Hematopoietic multipotent progenitor cell treated with erythropoietin and hydrocortisone succinate and interleukin-3 and kit ligand, for 4 days (in vitro differentiated cells): ENCODE data around the gene SPG7.
A peak's percentile ranks its signal among the peaks of the same experiment; 100 is the strongest.
"Not testable (repeated sequence)": the region's sequence is repeated elsewhere in the genome, so short reads cannot be mapped to it uniquely, and the experiment has no call there.

Source experiments
- DNase-seq: peaks from one replicate; pipeline ENCODE4 v3.0.0-alpha.2; 2015

The SPG7 gene

GRCh38 chr16:89565506-89566372, 57.5 kb downstream of the SPG7 start:
- DNase-seq: peak; percentile 83

DNA sequence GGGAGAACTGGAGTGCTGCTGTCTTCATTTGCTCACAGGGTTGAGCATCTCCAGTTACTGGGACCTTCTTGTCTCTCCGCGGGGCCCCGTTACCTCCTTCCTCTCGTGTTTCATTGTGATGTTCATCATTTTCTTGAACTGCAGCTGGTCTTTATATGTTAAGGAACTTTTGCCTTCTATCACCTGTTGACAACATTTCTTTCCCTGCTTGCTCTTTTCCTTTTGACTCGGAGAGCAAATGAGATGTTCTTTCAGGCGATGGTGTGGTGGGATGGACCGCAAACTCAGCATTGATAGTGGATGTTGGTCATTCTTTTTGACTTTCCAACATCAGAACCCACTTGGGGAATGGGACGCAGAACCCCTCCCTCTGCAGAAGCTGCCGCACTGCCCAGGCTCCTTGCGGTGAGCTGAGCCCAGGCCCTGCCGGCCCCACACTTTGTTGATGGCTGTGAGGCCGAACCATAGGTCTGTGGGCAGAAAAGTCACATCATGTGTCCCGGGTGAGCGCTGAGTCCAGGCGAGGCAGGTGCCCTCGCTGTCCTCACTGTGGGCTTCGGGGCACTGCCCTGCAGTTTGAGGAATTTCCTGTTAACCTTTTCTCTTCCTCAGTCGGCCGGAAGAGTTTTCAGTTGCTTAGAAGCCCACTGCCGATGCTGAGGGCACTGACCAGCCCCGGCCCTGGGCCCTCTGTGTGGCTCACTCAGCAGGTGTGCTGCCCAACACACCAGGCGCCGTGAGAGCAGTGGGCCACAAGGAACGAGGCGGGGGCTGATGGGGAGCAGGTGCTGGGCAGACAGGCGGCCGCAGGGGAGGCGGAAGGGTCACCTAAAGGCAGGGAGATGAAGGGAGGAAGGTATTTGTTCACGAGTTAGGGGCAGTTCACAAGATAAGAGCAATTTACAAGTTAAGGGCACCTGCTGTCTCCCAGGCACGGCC, 59.7 kb downstream of the SPG7 start:
- DNase-seq: no peak

DNA sequence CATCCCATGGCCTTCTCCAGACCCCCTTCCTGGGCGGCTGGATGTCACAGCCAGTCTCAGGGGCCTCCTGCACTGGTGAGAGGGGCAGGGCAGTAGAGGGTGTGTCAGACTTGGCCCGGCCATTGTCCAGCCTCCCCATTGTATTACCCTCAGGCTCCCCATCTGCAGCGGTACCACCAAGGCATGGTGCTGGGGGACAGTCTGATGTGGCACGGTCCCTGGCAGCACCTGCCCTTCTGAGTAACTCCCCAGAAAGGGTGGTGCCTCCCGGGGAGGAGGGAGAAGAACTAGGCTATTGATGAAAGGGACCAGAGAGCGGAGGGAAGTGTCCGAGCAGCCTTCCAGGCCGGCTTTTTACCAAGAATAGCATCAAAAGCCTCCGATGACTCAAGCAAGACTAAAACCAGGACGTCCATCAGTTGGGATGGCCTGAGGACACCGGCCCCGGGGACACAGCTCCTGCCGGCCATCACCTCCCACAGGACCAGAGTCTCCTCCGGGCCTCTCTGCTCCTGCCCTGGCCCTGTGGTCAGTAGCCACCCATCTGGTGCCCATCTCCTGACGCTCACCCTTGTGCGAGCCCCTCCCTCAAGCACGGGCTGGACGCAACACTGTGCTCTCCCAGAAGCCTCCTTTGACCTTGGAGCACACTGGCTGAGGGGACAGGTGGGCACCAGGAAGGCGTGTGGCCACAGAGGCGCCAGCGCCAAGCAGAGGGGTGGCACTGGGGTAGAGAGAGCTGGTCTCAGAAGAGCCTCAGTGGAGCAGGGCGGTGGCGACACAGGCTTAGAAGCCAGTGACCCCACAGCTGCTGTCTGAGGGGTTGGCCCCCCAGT, 61.5 kb downstream of the SPG7 start:
- no peak for DNase-seq

DNA sequence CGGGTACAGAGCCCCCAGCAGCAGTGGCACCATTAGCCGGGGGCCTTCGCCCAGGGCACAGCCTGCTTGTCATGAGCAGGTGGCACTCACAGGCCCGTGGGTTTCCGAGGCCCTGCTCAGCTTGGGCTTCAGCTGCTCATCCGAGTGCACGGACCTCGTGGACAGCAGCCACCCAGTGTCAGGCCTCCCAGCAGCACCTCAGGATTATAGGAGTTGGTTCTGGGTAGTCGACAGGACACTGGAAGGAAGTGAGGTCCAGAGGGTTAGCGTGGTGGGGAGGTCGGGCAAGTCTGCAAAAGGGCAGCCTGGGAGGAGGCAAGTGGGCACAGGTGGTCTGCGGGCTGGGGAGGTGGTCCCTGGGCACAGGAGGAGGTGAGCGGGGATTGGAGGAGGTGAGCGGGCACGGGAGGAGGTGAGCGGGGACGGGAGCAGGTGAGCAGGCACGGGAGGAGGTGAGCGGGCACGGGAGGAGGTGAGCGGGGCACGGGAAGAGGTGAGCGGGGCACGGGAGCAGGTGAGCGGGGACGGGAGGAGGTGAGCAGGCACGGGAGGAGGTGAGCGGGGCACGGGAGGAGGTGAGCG, 62.2 kb downstream of the SPG7 start:
- no peak for DNase-seq

- DNase-seq: not testable (repeated sequence)
These were observed 62.9 kb downstream of the SPG7 start for GRCh38 chr16:89570983-89571598.

DNA sequence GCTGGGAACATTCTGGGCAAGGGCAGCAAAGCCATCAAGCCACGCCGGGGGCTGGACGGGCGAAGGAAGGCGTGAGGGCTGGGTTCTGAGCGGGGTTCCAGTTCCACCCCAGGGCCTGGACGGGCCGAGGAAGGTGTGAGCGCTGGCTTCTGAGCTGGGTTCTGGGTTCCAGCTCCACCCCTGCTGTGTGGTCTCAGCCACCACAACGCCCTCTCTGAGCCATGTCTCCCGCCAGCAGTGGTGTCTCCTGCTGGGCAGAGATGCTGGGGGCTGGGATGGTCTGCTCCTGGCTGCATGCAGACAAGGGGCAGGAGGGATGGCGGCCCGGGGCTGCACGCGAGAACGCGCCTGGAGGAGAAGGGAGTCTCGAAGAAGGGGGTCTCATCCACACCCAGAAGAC, 63.4 kb downstream of the SPG7 start:
- DNase-seq: no peak

GRCh38 chr16:89572073-89572484, 63.9 kb downstream of the SPG7 start:
- DNase-seq: no peak

DNA sequence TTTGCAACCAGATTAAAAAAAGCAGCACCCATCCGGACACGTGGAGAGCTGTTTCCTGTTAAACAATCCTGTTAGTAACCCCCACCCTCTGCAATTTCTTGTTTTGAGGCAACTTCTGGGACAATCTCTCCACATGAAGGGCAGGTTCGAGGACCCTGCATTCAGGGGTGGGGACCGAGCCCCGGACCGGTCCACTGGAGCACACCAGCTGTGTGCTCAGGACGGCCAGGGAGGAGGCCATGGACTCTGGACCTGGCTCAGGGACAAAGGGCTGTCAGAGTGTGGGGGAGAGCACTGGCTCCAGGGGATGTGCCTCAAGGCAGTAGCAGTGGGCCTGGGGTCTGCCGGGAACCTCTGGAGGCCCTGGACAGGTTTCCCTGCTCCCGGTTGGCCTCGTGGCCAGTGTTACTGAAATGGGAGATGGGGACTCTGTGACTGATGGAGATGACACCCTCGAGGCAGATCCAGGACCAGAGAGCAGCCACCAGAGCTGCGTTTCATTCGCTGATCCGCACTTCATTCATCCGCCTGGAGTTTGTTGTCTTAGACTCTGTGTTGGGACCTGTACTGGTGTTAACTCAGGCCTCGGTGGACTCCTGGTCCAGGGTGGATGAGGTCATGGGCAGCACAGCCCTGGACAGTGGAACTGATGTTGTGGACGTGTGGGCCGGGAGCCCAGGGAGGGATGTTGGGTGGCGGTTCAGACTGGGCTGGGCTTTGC, 64.4 kb downstream of the SPG7 start:
- peak; percentile 46 for DNase-seq

GRCh38 chr16:89573826-89574680, 65.8 kb downstream of the SPG7 start:
- DNase-seq: no peak

GRCh38 chr16:89574681-89575246, 66.6 kb downstream of the SPG7 start:
- DNase-seq: peak; percentile 85

- DNase-seq: no peak
These were observed 67.3 kb downstream of the SPG7 start, which contains the start of gene CPNE7 for GRCh38 chr16:89575247-89576152. Gene CPNE7 (plus strand): TSS chr16:89575758. CDS start chr16:89575898, 140 bp downstream.

- no peak for DNase-seq
These were observed 68.2 kb downstream of the SPG7 start for GRCh38 chr16:89576153-89577054.

GRCh38 chr16:89577055-89577759, 69.0 kb downstream of the SPG7 start:
- DNase-seq: no peak

DNA sequence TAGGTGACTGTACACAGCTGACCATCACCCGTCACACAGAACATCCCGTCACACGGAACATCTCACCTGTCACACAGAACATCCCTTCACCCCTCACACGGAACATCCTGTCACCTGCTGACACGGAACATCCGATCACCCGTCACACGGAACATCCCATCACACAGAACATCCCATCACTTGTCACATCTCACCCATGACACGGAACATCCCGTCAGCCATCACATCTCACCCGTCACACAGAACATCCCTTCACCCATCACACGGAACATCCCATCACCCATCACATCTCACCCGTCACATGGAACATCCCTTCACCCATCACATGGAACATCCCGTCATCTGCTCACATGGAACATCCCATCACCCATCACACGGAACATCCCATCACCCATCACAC, 71.1 kb downstream of the SPG7 start:
- DNase-seq: no peak

GRCh38 chr16:89581045-89581695, 73.0 kb downstream of the SPG7 start:
- DNase-seq: no peak

DNA sequence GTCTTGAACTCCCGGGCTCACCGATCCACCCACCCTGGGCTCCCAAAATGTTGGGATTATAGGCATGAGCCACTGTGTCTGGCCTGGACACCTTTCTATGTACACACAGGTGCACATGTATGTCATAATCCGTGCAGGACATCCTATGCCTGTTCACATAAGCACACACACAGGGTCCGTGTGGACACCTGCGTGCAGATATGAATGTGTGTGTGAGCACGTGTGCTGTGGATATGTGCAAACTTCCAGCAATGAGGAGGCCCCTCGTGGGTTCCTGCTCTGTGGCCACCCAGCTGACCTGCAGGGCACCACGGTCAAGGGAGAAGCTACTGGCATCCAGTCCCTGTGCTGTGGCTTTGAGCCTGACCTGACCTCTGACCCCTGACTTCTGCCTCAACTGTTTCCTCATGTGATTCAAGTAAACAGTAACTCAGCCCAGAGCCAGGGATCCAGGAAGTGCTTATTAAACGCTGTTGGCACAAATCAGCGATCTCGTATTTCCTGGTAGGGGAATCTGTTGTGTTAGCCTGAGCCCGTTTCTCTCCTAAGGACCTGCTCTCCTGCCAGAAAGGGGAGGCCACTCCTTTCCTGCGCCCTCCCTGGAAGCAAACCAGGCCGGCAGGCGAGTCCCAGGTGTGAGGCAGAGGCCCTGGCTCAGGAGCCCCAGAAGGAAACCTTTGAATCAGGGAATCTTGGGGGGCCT, 73.8 kb downstream of the SPG7 start:
- DNase-seq: no peak
